ENCODE results near the gene PPP2R5B. TPM values are rescaled to one million over a fixed set of nuclear protein-coding genes. Genes with fewer than 3 reads are reported as not detected.
A peak's percentile ranks its signal among the peaks of the same experiment; 100 is the strongest.

PPP2R5B gene
- total RNA-seq, 1 donor from 2014 or later = 23.9 TPM

DNA sequence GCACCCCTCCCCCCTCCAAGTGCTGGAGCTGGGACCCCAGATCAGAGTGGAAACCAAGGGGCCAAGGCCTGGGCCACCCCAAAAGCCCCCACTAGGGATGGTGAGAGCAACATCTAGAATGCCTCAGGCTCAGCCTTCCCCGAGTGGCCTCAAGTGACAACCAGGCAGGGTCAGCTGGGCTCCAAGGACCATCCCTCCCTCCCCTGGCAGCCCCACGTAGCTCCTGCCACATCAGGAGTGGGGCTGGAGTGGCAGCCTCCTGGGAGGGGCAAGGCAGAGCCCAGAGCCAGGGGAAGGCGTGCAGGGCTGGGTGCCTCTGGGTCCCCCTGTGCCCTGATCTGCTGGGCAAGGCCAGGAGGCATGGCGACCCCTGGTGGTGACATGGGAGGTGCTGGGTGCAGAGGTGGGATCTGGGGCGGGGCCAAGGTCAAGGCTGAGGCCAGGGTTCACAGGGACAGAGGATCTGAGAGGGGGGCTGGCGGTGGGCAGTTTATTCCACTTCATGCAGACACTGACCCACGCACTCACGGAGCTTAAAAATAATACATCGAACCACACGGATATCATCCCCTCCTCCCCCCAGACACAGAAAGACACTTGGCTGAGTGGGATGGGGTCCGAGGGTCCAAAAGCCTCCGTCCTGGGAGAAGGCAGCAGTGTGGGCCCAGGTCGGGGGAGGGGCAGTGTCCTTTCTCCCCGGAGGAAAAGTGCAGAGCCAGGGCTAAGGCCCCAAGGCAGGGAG is 30.2 kb upstream of the PPP2R5B start:
- peaks cover 44% of the 10 kb centered on the region for H3K36me3 ChIP-seq
- intact Hi-C loops (cut with DNase I) = no loop called here
- no peaks in the 10 kb centered on the region for H3K27me3 ChIP-seq (ENCODE audit: low read depth)
- H3K4me3 ChIP-seq = no peak overlapping the region
- TF ChIP-seq, protein P1, sequence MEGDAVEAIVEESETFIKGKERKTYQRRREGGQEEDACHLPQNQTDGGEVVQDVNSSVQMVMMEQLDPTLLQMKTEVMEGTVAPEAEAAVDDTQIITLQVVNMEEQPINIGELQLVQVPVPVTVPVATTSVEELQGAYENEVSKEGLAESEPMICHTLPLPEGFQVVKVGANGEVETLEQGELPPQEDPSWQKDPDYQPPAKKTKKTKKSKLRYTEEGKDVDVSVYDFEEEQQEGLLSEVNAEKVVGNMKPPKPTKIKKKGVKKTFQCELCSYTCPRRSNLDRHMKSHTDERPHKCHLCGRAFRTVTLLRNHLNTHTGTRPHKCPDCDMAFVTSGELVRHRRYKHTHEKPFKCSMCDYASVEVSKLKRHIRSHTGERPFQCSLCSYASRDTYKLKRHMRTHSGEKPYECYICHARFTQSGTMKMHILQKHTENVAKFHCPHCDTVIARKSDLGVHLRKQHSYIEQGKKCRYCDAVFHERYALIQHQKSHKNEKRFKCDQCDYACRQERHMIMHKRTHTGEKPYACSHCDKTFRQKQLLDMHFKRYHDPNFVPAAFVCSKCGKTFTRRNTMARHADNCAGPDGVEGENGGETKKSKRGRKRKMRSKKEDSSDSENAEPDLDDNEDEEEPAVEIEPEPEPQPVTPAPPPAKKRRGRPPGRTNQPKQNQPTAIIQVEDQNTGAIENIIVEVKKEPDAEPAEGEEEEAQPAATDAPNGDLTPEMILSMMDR (IDR thresholded peaks at IDR 0.05) = peak; percentile 89
- peak; percentile 93 for DNase-seq
- ATAC-seq = peak; percentile 89 to 90
- peaks cover 10% of the 10 kb centered on the region for H3K4me1 ChIP-seq
- no peak overlapping the region for H3K27ac ChIP-seq
- no peaks in the 10 kb centered on the region for H3K9me3 ChIP-seq

DNA sequence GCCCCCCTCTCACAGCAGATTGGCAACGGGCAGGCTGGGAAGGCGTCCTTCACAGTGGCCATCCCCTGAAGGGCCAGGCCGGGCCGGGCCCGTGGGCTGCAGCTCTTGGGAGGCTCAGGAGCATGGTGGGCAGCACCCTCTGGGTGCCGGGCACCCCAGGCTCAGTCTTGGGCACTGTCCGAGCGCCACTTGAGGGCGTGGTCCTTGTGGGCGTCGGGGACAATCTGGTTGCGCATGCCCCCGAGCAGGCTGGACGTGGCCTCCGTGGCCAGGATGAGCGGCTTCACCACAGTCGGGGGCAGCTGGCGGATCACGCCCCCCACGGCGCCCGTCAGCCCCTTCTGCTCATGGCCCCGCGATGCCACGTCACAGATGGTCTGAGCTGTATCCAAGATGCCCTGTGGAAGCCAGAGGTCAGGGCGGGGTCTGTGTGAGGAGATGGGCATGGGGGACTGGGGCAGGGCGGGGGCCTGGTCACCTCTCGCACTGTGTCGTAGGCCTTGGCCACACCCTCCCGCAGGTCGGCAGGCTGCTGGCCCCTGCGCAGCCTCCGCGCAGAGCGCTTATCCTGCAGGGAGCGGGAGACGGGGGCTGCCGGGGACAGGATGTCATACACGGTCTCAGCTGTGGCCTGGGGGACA is 29.6 kb upstream of the PPP2R5B start:
- peaks cover 49% of the 10 kb centered on the region for H3K36me3 ChIP-seq
- ATAC-seq (peak; percentile 3 to 14), DNase-seq (no peak)
- no peak overlapping the region for H3K4me3 ChIP-seq
- H3K27ac ChIP-seq = no peak overlapping the region
- TF ChIP-seq, protein P1 (IDR thresholded peaks at IDR 0.05) = no peak
- intact Hi-C loops (cut with DNase I) = no loop called here
- no peaks in the 10 kb centered on the region for H3K9me3 ChIP-seq
- H3K4me1 ChIP-seq = peaks cover 10% of the 10 kb centered on the region
- H3K27me3 ChIP-seq (ENCODE audit: low read depth) = no peaks in the 10 kb centered on the region

DNA sequence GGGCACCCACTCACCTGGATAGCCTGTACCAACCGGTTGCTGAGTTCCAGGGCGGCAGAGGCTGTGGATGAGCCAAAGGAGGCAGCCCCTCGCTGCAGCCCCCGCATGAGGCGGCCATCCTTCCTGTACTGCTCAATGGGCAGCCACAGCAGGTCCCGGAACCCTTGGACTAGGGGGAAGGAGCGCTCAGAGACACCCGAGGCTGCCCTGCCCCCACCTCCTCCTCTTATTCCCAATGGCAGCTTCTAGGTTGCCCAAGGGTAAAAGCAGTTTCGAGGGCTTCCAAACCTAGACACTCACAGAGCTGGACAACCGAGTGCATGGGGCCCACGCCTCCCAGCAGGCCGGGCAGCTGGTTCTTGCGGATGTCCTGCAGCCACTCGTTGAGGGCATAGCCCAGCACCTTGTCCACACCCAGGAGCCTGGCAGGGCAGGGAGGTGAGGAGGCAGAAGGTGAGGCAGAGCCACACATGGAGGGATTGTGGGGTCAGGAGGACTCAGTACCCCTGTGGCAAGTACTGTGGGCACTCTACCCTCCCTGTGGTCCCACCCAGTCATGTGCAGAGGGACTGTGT is 28.0 kb upstream of the PPP2R5B start:
- Histone ChIP-seq H3K4me3 (no peak overlapping the region), H3K9me3 (no peaks in the 10 kb centered on the region), H3K27ac (no peak overlapping the region), H3K27me3 (ENCODE audit: low read depth) (no peaks in the 10 kb centered on the region), H3K36me3 (peaks cover 65% of the 10 kb centered on the region), H3K4me1 (peaks cover 10% of the 10 kb centered on the region)
- DNase-seq = no peak
- intact Hi-C loops (cut with DNase I) = no loop called here
- TF ChIP-seq, protein P1 (IDR thresholded peaks at IDR 0.05) = no peak
- no peak for ATAC-seq

- ATAC-seq (no peak), DNase-seq (no peak)
- TF ChIP-seq, protein P1 (IDR thresholded peaks at IDR 0.05) = no peak
- intact Hi-C loops (cut with DNase I) = no loop called here
- Histone ChIP-seq H3K4me1 (peaks cover 10% of the 10 kb centered on the region), H3K9me3 (no peaks in the 10 kb centered on the region), H3K27me3 (ENCODE audit: low read depth) (no peaks in the 10 kb centered on the region), H3K36me3 (peaks cover 75% of the 10 kb centered on the region), H3K4me3 (no peak overlapping the region), H3K27ac (no peak overlapping the region)
Observed at GRCh38 chr11:64897381-64898075, 27.0 kb upstream of the PPP2R5B start.

DNA sequence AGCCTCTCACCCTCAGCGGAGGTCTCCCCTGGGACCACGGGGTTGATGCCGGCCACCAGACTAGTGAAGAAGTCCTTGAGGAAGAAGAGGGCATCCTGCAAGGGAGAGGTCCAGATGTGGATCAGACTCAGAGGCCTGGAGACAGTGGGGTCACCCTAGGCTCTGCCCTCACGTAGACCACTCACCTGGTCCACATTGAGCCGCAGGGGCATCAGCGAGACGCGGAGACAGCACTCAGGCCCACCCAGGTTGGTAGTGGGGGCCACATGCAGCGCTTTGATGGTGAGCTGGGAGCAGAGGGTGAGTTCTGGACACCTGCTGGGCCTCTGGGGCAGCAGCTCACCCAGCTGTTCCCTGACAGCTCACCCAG is 26.4 kb upstream of the PPP2R5B start:
- ATAC-seq = no peak
- intact Hi-C loops (cut with DNase I) = no loop called here
- no peaks in the 10 kb centered on the region for H3K27me3 ChIP-seq (ENCODE audit: low read depth)
- H3K4me3 ChIP-seq = no peak overlapping the region
- TF ChIP-seq, protein P1 (IDR thresholded peaks at IDR 0.05) = no peak
- H3K4me1 ChIP-seq = peaks cover 10% of the 10 kb centered on the region
- no peaks in the 10 kb centered on the region for H3K9me3 ChIP-seq
- peaks cover 80% of the 10 kb centered on the region for H3K36me3 ChIP-seq
- no peak for DNase-seq
- no peak overlapping the region for H3K27ac ChIP-seq
